Naive thymus-derived CD4-positive, alpha-beta T cell (primary cell): ENCODE data around the gene GPR32. TPM values are rescaled to one million over a fixed set of nuclear protein-coding genes. Genes with fewer than 3 reads are reported as not detected.
A peak's percentile ranks its signal among the peaks of the same experiment; 100 is the strongest.

Source experiments
- ATAC-seq: fragments of 150-1000 bp; cut with Tn5 transposase; 2 replicates; pipeline ENCODE4 v1.10.0; 2021; ENCODE audit warnings: mild to moderate bottlenecking, moderate library complexity
- CTCF ChIA-PET: fragments of 350-600 bp; sonication (Branson Sonifier 250); formaldehyde crosslinking; loops from one replicate; lab custom pipeline; 2021; ENCODE audit warnings: antibody characterized with exemption; lab: Charles Lee
- POLR2A ChIA-PET: fragments of 350-600 bp; sonication (Branson Sonifier 250); formaldehyde crosslinking; loops from one replicate; lab custom pipeline; 2021; ENCODE audit warnings: antibody characterized with exemption, inconsistent platforms; lab: Charles Lee
- DNase-seq, 9 donors: peaks; one replicate each; pipeline versions ENCODE4 v3.0.0 to v3.0.0-alpha.2; 2020 to 2022; ENCODE audit warnings: mixed read lengths in 1 of 9
- H3K27ac ChIP-seq: one replicate; pipeline ENCODE4 v1.7.0; 2013; ENCODE audit warnings: mild to moderate bottlenecking, low read depth, low read length, moderate library complexity
- H3K27me3 ChIP-seq, 2 donors: one replicate each; pipeline ENCODE4 v1.7.0; 2013; ENCODE audit warnings: low read length in 2 of 2, mild to moderate bottlenecking in 2 of 2, moderate library complexity in 2 of 2; ENCODE audit not compliant: control insufficient read depth in 2 of 2, insufficient read depth in 2 of 2
- H3K36me3 ChIP-seq, 3 experiments: 1 replicate in 2 of 3; 2 replicates in 1 of 3; pipeline ENCODE4 v1.7.0; 2013; ENCODE audit warnings: low read length in 3 of 3, mild to moderate bottlenecking in 3 of 3, moderate library complexity in 1 of 3; ENCODE audit not compliant: insufficient read depth in 3 of 3, control insufficient read depth in 2 of 3
- H3K4me1 ChIP-seq, 2 donors: one replicate each; pipeline ENCODE4 v1.7.0; 2013; ENCODE audit warnings: low read length in 2 of 2, mild to moderate bottlenecking in 2 of 2, moderate library complexity in 1 of 2; ENCODE audit not compliant: control insufficient read depth in 2 of 2, insufficient read depth in 2 of 2
- H3K4me3 ChIP-seq: 2 replicates; pipeline ENCODE4 v1.7.0; 2013; ENCODE audit warnings: mild to moderate bottlenecking, low read length
- H3K9me3 ChIP-seq, 3 experiments: 1 replicate in 2 of 3; 2 replicates in 1 of 3; pipeline ENCODE4 v1.7.0; 2013; ENCODE audit warnings: low read length in 3 of 3; ENCODE audit not compliant: control insufficient read depth in 2 of 3
- H3K27ac Mint-ChIP-seq, 9 donors: one replicate each; pipeline ENCODE4 v1.8.0; 2020 to 2022; ENCODE audit warnings: mixed read lengths in 9 of 9, mild to moderate bottlenecking in 8 of 9, moderate library complexity in 5 of 9, inconsistent platforms in 2 of 9
- H3K27me3 Mint-ChIP-seq, 5 donors: one replicate each; pipeline ENCODE4 v1.8.0; 2021 to 2022; ENCODE audit warnings: mixed read lengths in 5 of 5, mild to moderate bottlenecking in 1 of 5
- H3K36me3 Mint-ChIP-seq, 5 donors: one replicate each; pipeline ENCODE4 v1.8.0; 2020 to 2022; ENCODE audit warnings: mixed read lengths in 5 of 5, mild to moderate bottlenecking in 3 of 5, inconsistent platforms in 1 of 5
- H3K4me1 Mint-ChIP-seq, 7 donors: one replicate each; pipeline ENCODE4 v1.8.0; 2020 to 2022; ENCODE audit warnings: mixed read lengths in 7 of 7, mild to moderate bottlenecking in 3 of 7, inconsistent platforms in 1 of 7
- H3K4me3 Mint-ChIP-seq, 10 donors: one replicate each; pipeline ENCODE4 v1.8.0; 2020 to 2022; ENCODE audit warnings: mild to moderate bottlenecking in 10 of 10, mixed read lengths in 10 of 10, moderate library complexity in 6 of 10, inconsistent platforms in 2 of 10
- H3K9me3 Mint-ChIP-seq, 11 donors: one replicate each; pipeline ENCODE4 v1.8.0; 2020 to 2022; ENCODE audit warnings: mixed read lengths in 11 of 11, mild to moderate bottlenecking in 4 of 11, inconsistent platforms in 1 of 11, moderate library complexity in 1 of 11
- intact Hi-C, 2 donors: fragments of 100-400 bp; cut with micrococcal nuclease; formaldehyde crosslinking; loops; one replicate each; pipeline ENCODE4 v1.15.1; 2023
- polyA plus RNA-seq, 2 donors: library from polyadenylated mRNA; unstranded; fragments of 300-500 nt; fragmentation: Illumina TruSeq; gene quantifications; one replicate each; pipeline ENCODE4 v1.2.3, GENCODE V29; 2021
- total RNA-seq, 6 experiments: library from RNA in 5 of 6; stranded (reverse) in 5 of 6; gene quantifications; 1 replicate in 5 of 6; 2 replicates in 1 of 6; pipeline ENCODE4 v1.2.3 and lab custom pipeline; 2021 to 2026

Gene GPR32
- total and polyA plus RNA-seq, 7 experiments from 2014 or later, result not detected

DNA sequence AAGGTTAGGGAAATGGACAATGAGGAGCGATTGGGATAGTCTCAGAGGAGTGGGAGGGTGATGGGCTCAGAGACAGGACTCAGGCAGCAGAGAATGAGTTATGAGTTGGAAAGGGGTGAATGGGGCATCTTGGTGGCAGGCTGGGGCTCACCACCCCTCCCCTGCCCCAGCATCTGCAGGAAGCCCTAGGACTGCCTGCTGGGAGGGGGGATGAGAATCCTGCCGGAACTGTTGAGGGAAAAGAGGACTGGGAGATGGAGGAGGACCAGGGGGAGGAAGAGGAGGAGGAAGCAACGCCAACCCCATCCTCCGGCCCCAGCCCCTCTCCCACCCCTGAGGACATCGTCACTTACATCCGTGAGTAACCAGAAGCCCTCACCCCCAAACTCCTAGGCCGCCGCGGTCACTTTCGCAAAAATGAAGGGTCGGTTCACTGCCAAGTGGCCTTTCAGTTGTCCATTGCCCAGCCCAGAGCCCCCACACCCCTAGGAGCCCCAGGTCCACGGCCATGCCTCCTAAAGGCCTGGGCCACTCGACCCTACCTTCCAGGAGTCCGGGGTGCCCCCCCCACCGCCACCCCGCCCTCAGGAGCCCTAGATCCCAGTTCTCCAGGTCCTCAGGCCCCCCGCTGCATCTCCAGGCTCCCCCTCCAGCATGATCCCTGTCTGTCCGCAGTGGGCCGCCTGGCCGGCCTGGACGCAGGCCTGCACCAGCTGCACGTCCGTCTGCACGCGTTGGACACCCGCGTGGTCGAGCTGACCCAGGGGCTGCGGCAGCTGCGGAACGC, 46.3 kb upstream of the GPR32 start:
- H3K4me3 ChIP-seq, result peak overlapping the region; percentile 62
- Mint-ChIP-seq H3K27me3 (peaks cover 47 to 69% (median 48%) of the 10 kb centered on the region in 5 donors), H3K36me3 (peaks cover 0 to 5% (median 0%) of the 10 kb centered on the region in 5 donors), H3K9me3 (peaks cover 0 to 7% (median 2%) of the 10 kb centered on the region in 11 donors), H3K4me1 (peaks cover 0 to 34% (median 24%) of the 10 kb centered on the region in 7 donors), H3K27ac (peak overlapping the region in 1 of 9 donors; percentile 83), H3K4me3 (peak overlapping the region; percentile 60 to 92 (median 80))
- no peak overlapping the region for H3K27ac ChIP-seq
- no peak for DNase-seq
- no peak for ATAC-seq
- H3K9me3 ChIP-seq, result no peaks in the 10 kb centered on the region
- H3K27me3 ChIP-seq, result peaks cover 5 to 12% of the 10 kb centered on the region in 2 donors
- intact Hi-C loops, result loop anchor here (1.0 to 10.0 kb wide), 9 partner anchors 59 to 981 kb away; partner anchors contain the start of genes POLD1 (in 2 of the 2), VRK3 (in 1 of the 2) and ZNF473 (in 1 of the 2)
- POLR2A ChIA-PET, result no interaction called here
- CTCF ChIA-PET, result interaction anchor here (1.3 kb wide), 1 partner anchor 355 kb away, joined by 4 read pairs; no protein-coding TSS in a partner anchor
- H3K4me1 ChIP-seq, result peaks cover 5 to 12% of the 10 kb centered on the region in 2 donors
- no peaks in the 10 kb centered on the region for H3K36me3 ChIP-seq

DNA sequence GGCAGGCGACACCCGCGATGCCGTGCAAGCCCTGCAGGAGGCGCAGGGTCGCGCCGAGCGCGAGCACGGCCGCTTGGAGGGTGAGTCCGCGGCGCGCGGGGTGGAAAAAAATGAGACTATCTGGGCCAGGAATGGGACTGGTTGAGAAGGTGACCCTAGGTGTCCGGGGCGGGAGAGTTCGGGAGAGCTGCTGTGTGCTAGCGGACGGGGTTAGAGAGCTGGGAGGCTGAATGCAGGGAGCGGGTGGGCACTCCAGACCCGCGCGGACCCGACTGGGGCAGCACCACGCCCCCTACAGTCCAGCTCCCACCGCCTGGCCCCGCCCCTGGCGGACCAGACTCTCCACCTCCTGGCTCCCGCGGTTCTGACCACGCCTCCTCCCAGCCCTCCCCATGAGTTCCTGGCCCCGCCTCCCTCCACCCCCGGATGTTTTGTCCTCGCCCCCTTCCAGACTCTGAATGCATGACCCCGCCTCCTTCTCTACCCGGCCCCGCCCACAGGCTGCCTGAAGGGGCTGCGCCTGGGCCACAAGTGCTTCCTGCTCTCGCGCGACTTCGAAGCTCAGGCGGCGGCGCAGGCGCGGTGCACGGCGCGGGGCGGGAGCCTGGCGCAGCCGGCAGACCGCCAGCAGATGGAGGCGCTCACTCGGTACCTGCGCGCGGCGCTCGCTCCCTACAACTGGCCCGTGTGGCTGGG, 45.6 kb upstream of the GPR32 start:
- ChIA-PET POLR2A (interaction anchor here (0.8 kb wide), 1 partner anchor 675 kb away, joined by 3 read pairs; no protein-coding TSS in a partner anchor), CTCF (interaction anchor here (0.6 to 1.3 kb wide), 3 partner anchors 16 to 356 kb away, joined by 3 to 4 read pairs (median 4); no protein-coding TSS in a partner anchor)
- Mint-ChIP-seq H3K4me3 (peak overlapping the region; percentile 79 to 92 (median 84)), H3K36me3 (peaks cover 0 to 5% (median 0%) of the 10 kb centered on the region in 5 donors), H3K9me3 (peaks cover 0 to 10% (median 2%) of the 10 kb centered on the region in 11 donors), H3K4me1 (peaks cover 0 to 34% (median 24%) of the 10 kb centered on the region in 7 donors), H3K27ac (peak overlapping the region in 8 of 9 donors; percentile 34 to 87 (median 70)), H3K27me3 (peaks cover 47 to 70% (median 53%) of the 10 kb centered on the region in 5 donors)
- Histone ChIP-seq H3K9me3 (no peaks in the 10 kb centered on the region), H3K36me3 (no peaks in the 10 kb centered on the region), H3K4me3 (peak overlapping the region; percentile 62), H3K4me1 (peaks cover 5 to 12% of the 10 kb centered on the region in 2 donors), H3K27ac (peak overlapping the region; percentile 66), H3K27me3 (peaks cover 5 to 12% of the 10 kb centered on the region in 2 donors)
- ATAC-seq (peak; percentile 93), DNase-seq (peak; percentile 74 to 99 (median 94))
- intact Hi-C loops, result loop anchor here (1.0 to 10.0 kb wide), 9 partner anchors 59 to 980 kb away; partner anchors contain the start of genes POLD1 (in 2 of the 2), VRK3 (in 1 of the 2) and ZNF473 (in 1 of the 2)

DNA sequence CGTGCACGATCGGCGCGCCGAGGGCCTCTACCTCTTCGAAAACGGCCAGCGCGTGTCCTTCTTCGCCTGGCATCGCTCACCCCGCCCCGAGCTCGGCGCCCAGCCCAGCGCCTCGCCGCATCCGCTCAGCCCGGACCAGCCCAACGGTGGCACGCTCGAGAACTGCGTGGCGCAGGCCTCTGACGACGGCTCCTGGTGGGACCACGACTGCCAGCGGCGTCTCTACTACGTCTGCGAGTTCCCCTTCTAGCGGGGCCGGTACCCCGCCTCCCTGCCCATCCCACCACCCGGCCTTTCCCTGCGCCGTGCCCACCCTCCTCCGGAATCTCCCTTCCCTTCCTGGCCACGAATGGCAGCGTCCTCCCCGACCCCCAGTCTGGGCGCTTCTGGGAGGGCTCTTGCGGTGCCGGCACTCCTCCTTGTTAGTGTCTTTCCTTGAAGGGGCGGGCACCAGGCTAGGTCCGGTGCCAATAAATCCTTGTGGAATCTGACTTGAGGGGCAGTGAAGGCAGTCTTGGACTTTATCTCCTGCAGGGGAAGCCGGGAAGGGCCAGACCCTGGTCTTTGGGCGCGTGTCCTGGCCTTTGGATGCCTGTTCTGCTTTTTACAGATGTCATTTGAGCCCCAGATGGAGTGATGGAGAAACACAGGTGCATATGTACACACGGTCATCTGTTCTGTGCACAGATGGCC, 44.9 kb upstream of the GPR32 start:
- Mint-ChIP-seq H3K27ac (peak overlapping the region in 8 of 9 donors; percentile 34 to 87 (median 70)), H3K36me3 (peaks cover 0 to 5% (median 0%) of the 10 kb centered on the region in 5 donors), H3K4me1 (peaks cover 0 to 33% (median 24%) of the 10 kb centered on the region in 7 donors), H3K4me3 (peak overlapping the region; percentile 79 to 92 (median 84)), H3K27me3 (peaks cover 43 to 70% (median 51%) of the 10 kb centered on the region in 5 donors), H3K9me3 (peaks cover 0 to 10% (median 2%) of the 10 kb centered on the region in 11 donors)
- intact Hi-C loops, result loop anchor here (10.0 kb wide), 5 partner anchors 199 to 979 kb away; partner anchors contain the start of genes POLD1 (in 1 of the 2), VRK3 (in 1 of the 2) and ZNF473 (in 1 of the 2)
- ChIA-PET POLR2A (interaction anchor here (0.8 kb wide), 1 partner anchor 676 kb away, joined by 3 read pairs; no protein-coding TSS in a partner anchor), CTCF (interaction anchor here (0.6 to 1.3 kb wide), 3 partner anchors 15 to 357 kb away, joined by 3 to 4 read pairs (median 4); no protein-coding TSS in a partner anchor)
- DNase-seq (no peak), ATAC-seq (peak; percentile 38)
- peak overlapping the region; percentile 66 for H3K27ac ChIP-seq
- peaks cover 5 to 12% of the 10 kb centered on the region in 2 donors for H3K4me1 ChIP-seq
- no peaks in the 10 kb centered on the region for H3K36me3 ChIP-seq
- peak overlapping the region; percentile 61 for H3K4me3 ChIP-seq
- no peaks in the 10 kb centered on the region for H3K9me3 ChIP-seq
- H3K27me3 ChIP-seq, result peaks cover 5 to 12% of the 10 kb centered on the region in 2 donors

DNA sequence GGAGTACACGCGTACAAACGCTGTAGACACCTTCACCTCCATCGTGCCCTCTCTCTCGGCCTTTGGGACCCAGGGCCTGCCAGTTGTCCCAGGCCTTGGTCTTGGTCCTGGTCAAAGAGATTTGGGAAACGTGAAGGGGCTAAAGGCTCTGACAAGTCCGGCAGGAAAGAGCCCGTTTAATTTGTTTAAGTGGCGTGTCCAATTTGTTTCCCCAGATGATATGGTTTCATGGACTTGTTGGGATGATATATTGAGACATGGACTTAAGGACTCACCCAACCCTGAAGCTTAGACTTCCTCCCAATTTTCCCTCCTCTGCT, 44.4 kb upstream of the GPR32 start:
- H3K4me3 Mint-ChIP-seq, result peak overlapping the region; percentile 79 to 92 (median 84)
- H3K4me3 ChIP-seq, result peak overlapping the region; percentile 61
- POLR2A ChIA-PET, result no interaction called here
- peaks cover 0 to 5% (median 0%) of the 10 kb centered on the region in 5 donors for H3K36me3 Mint-ChIP-seq
- peaks cover 0 to 10% (median 2%) of the 10 kb centered on the region in 11 donors for H3K9me3 Mint-ChIP-seq
- H3K27ac Mint-ChIP-seq, result peak overlapping the region in 4 of 9 donors; percentile 28 to 87 (median 60)
- H3K27me3 ChIP-seq, result peaks cover 5 to 12% of the 10 kb centered on the region in 2 donors
- peaks cover 5 to 12% of the 10 kb centered on the region in 2 donors for H3K4me1 ChIP-seq
- H3K36me3 ChIP-seq, result no peaks in the 10 kb centered on the region
- intact Hi-C loops, result loop anchor here (10.0 kb wide), 5 partner anchors 199 to 979 kb away; partner anchors contain the start of genes POLD1 (in 1 of the 2), VRK3 (in 1 of the 2) and ZNF473 (in 1 of the 2)
- CTCF ChIA-PET, result no interaction called here
- ATAC-seq (no peak), DNase-seq (no peak)
- H3K4me1 Mint-ChIP-seq, result peaks cover 0 to 28% (median 22%) of the 10 kb centered on the region in 7 donors
- H3K27ac ChIP-seq, result peak overlapping the region; percentile 66
- peaks cover 39 to 68% (median 46%) of the 10 kb centered on the region in 5 donors for H3K27me3 Mint-ChIP-seq
- no peaks in the 10 kb centered on the region for H3K9me3 ChIP-seq

DNA sequence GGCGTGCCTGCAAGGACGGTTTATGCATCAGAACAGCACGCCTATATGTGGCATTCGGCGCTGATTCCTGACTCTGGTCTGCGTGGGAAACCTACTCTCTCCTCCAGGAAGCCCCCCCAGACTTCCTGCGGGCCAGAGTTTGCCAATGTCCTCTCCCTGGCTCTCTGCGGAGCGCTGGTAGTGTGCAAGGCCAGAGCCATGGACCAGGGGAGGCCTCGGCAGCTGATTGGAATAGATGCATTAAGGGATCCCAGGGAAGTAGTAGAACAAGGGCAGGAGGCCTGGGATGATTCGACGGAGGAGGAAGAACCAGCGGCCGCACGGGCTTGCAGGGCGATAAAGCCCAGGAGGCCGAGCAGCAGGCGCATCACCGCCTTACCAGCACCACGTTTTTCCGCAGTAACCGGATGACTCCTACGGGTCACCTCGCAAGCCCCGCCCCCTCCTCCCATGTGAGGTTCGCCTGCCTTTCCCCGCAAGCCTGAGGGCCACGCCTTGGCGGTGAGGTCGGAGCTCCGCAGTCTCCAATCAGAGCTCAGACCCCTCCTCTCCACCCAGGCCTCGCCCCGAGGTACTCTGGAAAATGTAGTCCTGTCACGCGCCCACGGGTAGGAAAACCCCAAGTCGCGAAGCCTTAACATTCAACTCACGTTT, 42.1 kb upstream of the GPR32 start:
- Histone ChIP-seq H3K27me3 (peaks cover 5 to 7% of the 10 kb centered on the region in 2 donors), H3K36me3 (no peaks in the 10 kb centered on the region), H3K27ac (no peak overlapping the region), H3K4me1 (peaks cover 5 to 12% of the 10 kb centered on the region in 2 donors), H3K4me3 (no peak overlapping the region), H3K9me3 (no peaks in the 10 kb centered on the region)
- Mint-ChIP-seq H3K9me3 (peaks cover 0 to 7% (median 0%) of the 10 kb centered on the region in 11 donors), H3K27me3 (peaks cover 18 to 63% (median 45%) of the 10 kb centered on the region in 5 donors), H3K4me3 (peak overlapping the region in 8 of 10 donors; percentile 20 to 54 (median 35)), H3K4me1 (peaks cover 0 to 26% (median 22%) of the 10 kb centered on the region in 7 donors), H3K27ac (peak overlapping the region in 3 of 9 donors; percentile 43 to 78 (median 51)), H3K36me3 (peaks cover 0 to 3% (median 0%) of the 10 kb centered on the region in 5 donors)
- intact Hi-C loops, result loop anchor here (10.0 kb wide), 5 partner anchors 197 to 977 kb away; partner anchors contain the start of genes POLD1 (in 1 of the 2), VRK3 (in 1 of the 2) and ZNF473 (in 1 of the 2)
- CTCF ChIA-PET, result no interaction called here
- peak in 8 of 9 donors; percentile 34 to 85 (median 56) for DNase-seq
- peak; percentile 37 for ATAC-seq
- POLR2A ChIA-PET, result no interaction called here
